Upper lobe of left lung (tissue), 4 donors: ENCODE data around the gene PRODH.

Source experiments
- EP300 ChIP-seq, 4 donors: sonication (generic); formaldehyde crosslinking; IDR thresholded peaks; one replicate each; pipeline ENCODE4 v1.5.1; 2017; ENCODE audit warnings: antibody characterized with exemption in 4 of 4, control low read depth in 2 of 4
- POLR2A ChIP-seq, 4 donors: fragments of 450-650 bp; IDR thresholded peaks; one replicate each; pipeline ENCODE4 v1.5.1; 2016 to 2017; ENCODE audit warnings: antibody characterized with exemption in 4 of 4, mild to moderate bottlenecking in 2 of 4
- POLR2AphosphoS5 ChIP-seq, 2 donors: sonication (generic); formaldehyde crosslinking; IDR thresholded peaks; one replicate each; pipeline ENCODE4 v1.5.1; 2017; ENCODE audit warnings: antibody characterized with exemption in 2 of 2
- TF ChIP-seq, protein P1 (sequence below), 6 experiments: fragments of 450-650 bp in 4 of 6; fragments of 200-600 bp in 2 of 6; sonication (generic) in 2 of 6; IDR thresholded peaks; one replicate each; pipeline ENCODE4 v1.5.1; 2016 to 2019; ENCODE audit warnings: antibody characterized with exemption in 6 of 6

DNA sequence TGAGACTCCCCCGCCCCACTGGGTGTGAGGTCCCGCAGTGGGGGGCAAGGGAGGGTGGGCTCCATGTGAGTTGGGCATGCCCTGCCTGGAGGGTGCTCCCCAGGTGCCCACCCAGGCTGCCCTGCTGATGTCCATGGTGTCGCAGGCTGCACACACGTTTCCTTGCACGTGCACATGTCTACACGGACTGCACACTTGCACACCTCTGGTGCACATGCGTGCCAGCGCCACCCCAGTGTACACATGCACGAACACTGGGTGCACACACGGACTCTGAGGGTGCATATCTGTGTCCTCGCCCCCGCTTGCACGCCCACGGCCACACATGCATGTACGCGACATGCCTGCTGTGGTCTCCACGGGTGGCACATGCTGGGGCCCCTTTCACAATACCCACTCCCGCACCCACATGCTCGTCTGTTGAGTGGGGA is 35.2 kb upstream of the PRODH start:
- TF ChIP-seq POLR2AphosphoS5 (IDR thresholded peaks at IDR 0.05): no peak
- TF ChIP-seq, protein P1, sequence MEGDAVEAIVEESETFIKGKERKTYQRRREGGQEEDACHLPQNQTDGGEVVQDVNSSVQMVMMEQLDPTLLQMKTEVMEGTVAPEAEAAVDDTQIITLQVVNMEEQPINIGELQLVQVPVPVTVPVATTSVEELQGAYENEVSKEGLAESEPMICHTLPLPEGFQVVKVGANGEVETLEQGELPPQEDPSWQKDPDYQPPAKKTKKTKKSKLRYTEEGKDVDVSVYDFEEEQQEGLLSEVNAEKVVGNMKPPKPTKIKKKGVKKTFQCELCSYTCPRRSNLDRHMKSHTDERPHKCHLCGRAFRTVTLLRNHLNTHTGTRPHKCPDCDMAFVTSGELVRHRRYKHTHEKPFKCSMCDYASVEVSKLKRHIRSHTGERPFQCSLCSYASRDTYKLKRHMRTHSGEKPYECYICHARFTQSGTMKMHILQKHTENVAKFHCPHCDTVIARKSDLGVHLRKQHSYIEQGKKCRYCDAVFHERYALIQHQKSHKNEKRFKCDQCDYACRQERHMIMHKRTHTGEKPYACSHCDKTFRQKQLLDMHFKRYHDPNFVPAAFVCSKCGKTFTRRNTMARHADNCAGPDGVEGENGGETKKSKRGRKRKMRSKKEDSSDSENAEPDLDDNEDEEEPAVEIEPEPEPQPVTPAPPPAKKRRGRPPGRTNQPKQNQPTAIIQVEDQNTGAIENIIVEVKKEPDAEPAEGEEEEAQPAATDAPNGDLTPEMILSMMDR (IDR thresholded peaks at IDR 0.05): no peak
- no peak for TF ChIP-seq POLR2A (IDR thresholded peaks at IDR 0.05)
- no peak for TF ChIP-seq EP300 (IDR thresholded peaks at IDR 0.05)
